ENCODE data around the gene AOPEP. TPM values are rescaled to one million over a fixed set of nuclear protein-coding genes. Genes with fewer than 3 reads are reported as not detected.

AOPEP gene
- total and polyA plus RNA-seq, 2 of the 13 experiments (the other 11 are each of a cell fraction or from before 2014, with no cell fraction given) = 22.2 to 41.6 TPM

GRCh38 chr9:94788570-94789105 lies 62.1 kb downstream of the AOPEP start:
- H4K20me1 ChIP-seq (ENCODE audit: insufficient read depth, low read length) = no peaks in the 10 kb centered on the region
- no peak overlapping the region for H3K4me2 ChIP-seq (ENCODE audit: low read depth, low read length)
- in situ Hi-C loops (cut with HindIII; ENCODE audit: extremely low pct_ligation_motif_present, low pct_unique_long_range_greater_than_20kb) = loop anchor here (10.0 kb wide), 1 partner anchor 126 kb away; no protein-coding TSS in a partner anchor
- no peaks in the 10 kb centered on the region for H3K9me3 ChIP-seq (ENCODE audit: low read length)
- no peak overlapping the region for H3K9ac ChIP-seq (ENCODE audit: insufficient read depth, low read depth, low read length)
- ChIA-PET CTCF (ENCODE audit: low intra/inter-chr PET ratio, low total read pairs) (no interaction called here), POLR2A (no interaction called here)
- peaks cover 19% of the 10 kb centered on the region for H3K4me1 ChIP-seq (ENCODE audit: insufficient read depth, low read length)
- DNase-seq (ENCODE audit: low spot score) (no peak), ATAC-seq (no peak), FAIRE-seq (no peak)
- intact Hi-C loops (cut with micrococcal nuclease; ENCODE audit: unreplicated experiment) = loop anchor here (10.0 kb wide), 3 partner anchors 66 to 216 kb away; no protein-coding TSS in a partner anchor
- H3K79me2 ChIP-seq (ENCODE audit: insufficient read depth, low read length) = no peaks in the 10 kb centered on the region
- TF ChIP-seq FOXO4 (CRISPR knock-in tag; conservative IDR thresholded peaks at IDR 0.05) (no peak), FIP1L1 (IDR thresholded peaks at IDR 0.05; ENCODE audit: borderline replicate concordance, insufficient read depth, low read depth, low read length) (no peak)
- no peak overlapping the region for H3K27ac ChIP-seq (ENCODE audit: extremely low read length, insufficient read depth, low read length)
- no peaks in the 10 kb centered on the region for H3K27me3 ChIP-seq (ENCODE audit: control insufficient read depth in 1 of 2, insufficient read depth in 2 of 2, low read length in 2 of 2)
- BruUV-seq (replicated peaks) = no TSS peak
- H3K4me3 ChIP-seq (replicated peaks in 1 of 3; ENCODE audit: insufficient read depth in 1 of 3, low read depth in 2 of 3, low read length in 3 of 3) = no peak overlapping the region
- no peak overlapping the region for H2AFZ ChIP-seq (ENCODE audit: low read length)
- H3K36me3 ChIP-seq (replicated peaks in 1 of 2; ENCODE audit: control insufficient read depth in 1 of 2, insufficient read depth in 2 of 2, low read length in 2 of 2) = no peaks in the 10 kb centered on the region

GRCh38 chr9:94791435-94791834 lies 64.9 kb downstream of the AOPEP start:
- no peak overlapping the region for H3K9ac ChIP-seq (ENCODE audit: insufficient read depth, low read depth, low read length)
- no peaks in the 10 kb centered on the region for H4K20me1 ChIP-seq (ENCODE audit: insufficient read depth, low read length)
- ChIA-PET POLR2A (no interaction called here), CTCF (ENCODE audit: low intra/inter-chr PET ratio, low total read pairs) (no interaction called here)
- H3K27ac ChIP-seq (ENCODE audit: extremely low read length, insufficient read depth, low read length) = no peak overlapping the region
- ATAC-seq (no peak), FAIRE-seq (no peak), DNase-seq (ENCODE audit: low spot score) (no peak)
- WGBS (ENCODE audit: low lambda C conversion rate) = 100% methylated on average over 4 of the region's 4 CpGs
- no TSS peak for BruUV-seq (replicated peaks)
- no peak overlapping the region for H3K4me3 ChIP-seq (replicated peaks in 1 of 3; ENCODE audit: insufficient read depth in 1 of 3, low read depth in 2 of 3, low read length in 3 of 3)
- in situ Hi-C loops (cut with HindIII; ENCODE audit: extremely low pct_ligation_motif_present, low pct_unique_long_range_greater_than_20kb) = no loop called here
- no peak overlapping the region for H2AFZ ChIP-seq (ENCODE audit: low read length)
- no peaks in the 10 kb centered on the region for H3K79me2 ChIP-seq (ENCODE audit: insufficient read depth, low read length)
- H3K4me1 ChIP-seq (ENCODE audit: insufficient read depth, low read length) = peaks cover 14% of the 10 kb centered on the region
- no peaks in the 10 kb centered on the region for H3K9me3 ChIP-seq (ENCODE audit: low read length)
- intact Hi-C loops (cut with micrococcal nuclease; ENCODE audit: unreplicated experiment) = no loop called here
- H3K27me3 ChIP-seq (ENCODE audit: control insufficient read depth in 1 of 2, insufficient read depth in 2 of 2, low read length in 2 of 2) = no peaks in the 10 kb centered on the region
- H3K4me2 ChIP-seq (ENCODE audit: low read depth, low read length) = no peak overlapping the region
- no peaks in the 10 kb centered on the region; a peak in 1 of 5 replicates for H3K36me3 ChIP-seq (replicated peaks in 1 of 2; ENCODE audit: control insufficient read depth in 1 of 2, insufficient read depth in 2 of 2, low read length in 2 of 2)
- TF ChIP-seq NCOR1 (IDR thresholded peaks at IDR 0.05; ENCODE audit: borderline replicate concordance, low read length) (no peak), ATF7 (IDR thresholded peaks at IDR 0.05) (no peak), ATF7 (CRISPR knock-in tag; IDR thresholded peaks at IDR 0.05) (no peak), MYC (CRISPR knock-in tag; IDR thresholded peaks at IDR 0.05; ENCODE audit: borderline replicate concordance) (no peak), NR3C1 (CRISPR knock-in tag; IDR thresholded peaks at IDR 0.05) (no peak), POGZ (CRISPR knock-in tag; IDR thresholded peaks at IDR 0.05) (no peak), THAP7 (CRISPR knock-in tag; IDR thresholded peaks at IDR 0.05) (no peak), SP5 (CRISPR knock-in tag; IDR thresholded peaks at IDR 0.05; ENCODE audit: borderline replicate concordance, low read depth) (no peak), TBL1XR1 (IDR thresholded peaks at IDR 0.05; ENCODE audit: borderline replicate concordance, low read length, partially characterized antibody) (no peak), CREBL2 (CRISPR knock-in tag; IDR thresholded peaks at IDR 0.05; ENCODE audit: borderline replicate concordance) (no peak), PITX1 (CRISPR knock-in tag; IDR thresholded peaks at IDR 0.05) (no peak), ZNF251 (CRISPR knock-in tag; IDR thresholded peaks at IDR 0.05) (no peak), NFYC (CRISPR knock-in tag; IDR thresholded peaks at IDR 0.05) (no peak), FLYWCH1 (CRISPR knock-in tag; IDR thresholded peaks at IDR 0.05) (no peak), THAP8 (CRISPR knock-in tag; IDR thresholded peaks at IDR 0.05; ENCODE audit: borderline replicate concordance) (no peak), TBP (CRISPR knock-in tag; IDR thresholded peaks at IDR 0.05) (no peak)
